ENCODE data around the gene ARHGAP22.

DNA sequence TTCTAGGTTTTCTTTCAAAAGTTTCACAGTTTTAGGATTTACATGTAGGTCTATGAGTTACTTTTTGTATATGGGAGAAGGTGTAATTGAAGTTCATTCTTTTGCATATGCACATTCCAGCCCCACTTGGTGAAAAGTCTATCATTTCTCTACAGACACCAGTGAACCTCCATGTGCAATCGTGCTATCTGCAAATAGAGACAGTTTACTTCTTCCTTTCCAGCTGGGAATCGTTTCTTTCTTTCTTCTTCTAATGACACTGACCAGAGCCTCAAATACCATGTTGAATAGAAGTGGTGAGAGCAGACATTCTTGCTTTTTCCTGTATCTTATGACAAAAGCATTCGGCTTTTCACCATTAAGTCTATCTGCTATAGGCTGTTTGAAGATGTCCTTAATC lies 122.7 kb downstream of the ARHGAP22 start:
- TF ChIP-seq, protein P1, sequence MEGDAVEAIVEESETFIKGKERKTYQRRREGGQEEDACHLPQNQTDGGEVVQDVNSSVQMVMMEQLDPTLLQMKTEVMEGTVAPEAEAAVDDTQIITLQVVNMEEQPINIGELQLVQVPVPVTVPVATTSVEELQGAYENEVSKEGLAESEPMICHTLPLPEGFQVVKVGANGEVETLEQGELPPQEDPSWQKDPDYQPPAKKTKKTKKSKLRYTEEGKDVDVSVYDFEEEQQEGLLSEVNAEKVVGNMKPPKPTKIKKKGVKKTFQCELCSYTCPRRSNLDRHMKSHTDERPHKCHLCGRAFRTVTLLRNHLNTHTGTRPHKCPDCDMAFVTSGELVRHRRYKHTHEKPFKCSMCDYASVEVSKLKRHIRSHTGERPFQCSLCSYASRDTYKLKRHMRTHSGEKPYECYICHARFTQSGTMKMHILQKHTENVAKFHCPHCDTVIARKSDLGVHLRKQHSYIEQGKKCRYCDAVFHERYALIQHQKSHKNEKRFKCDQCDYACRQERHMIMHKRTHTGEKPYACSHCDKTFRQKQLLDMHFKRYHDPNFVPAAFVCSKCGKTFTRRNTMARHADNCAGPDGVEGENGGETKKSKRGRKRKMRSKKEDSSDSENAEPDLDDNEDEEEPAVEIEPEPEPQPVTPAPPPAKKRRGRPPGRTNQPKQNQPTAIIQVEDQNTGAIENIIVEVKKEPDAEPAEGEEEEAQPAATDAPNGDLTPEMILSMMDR (IDR thresholded peaks at IDR 0.05; ENCODE audit: low read length) = no peak
- no peak for TF ChIP-seq EZH2phosphoT487 (IDR thresholded peaks at IDR 0.05; ENCODE audit: low read length)
- no peak for TF ChIP-seq EZH2 (optimal IDR thresholded peaks at IDR 0.05; ENCODE audit: low read depth, low read length)

Measured in MM.1S (cell line).